Keratinocyte (primary cell): ENCODE data around the gene DDX52. TPM values are rescaled to one million over a fixed set of nuclear protein-coding genes. Genes with fewer than 3 reads are reported as not detected.
"Not testable (repeated sequence)": the region's sequence is repeated elsewhere in the genome, so short reads cannot be mapped to it uniquely, and the experiment has no call there.

ENCODE experiments used
- DNase-seq: peaks from one replicate; pipeline ENCODE4 v3.0.0-alpha.2; 2011; ENCODE audit warnings: low read depth, missing footprints, low spot score
- FAIRE-seq: peaks from 2 replicates; lab custom pipeline; 2011; peaks lifted over from hg19 to GRCh38; lab: Jason Lieb, UNC
- H2AFZ ChIP-seq: 2 replicates; pipeline ENCODE4 v1.6.0; 2012; ENCODE audit warnings: low read length, control low read depth, inconsistent platforms; ENCODE audit not compliant: control insufficient read depth
- H3K27ac ChIP-seq: 2 replicates; pipeline ENCODE4 v1.5.1; 2011; ENCODE audit warnings: low read length; ENCODE audit not compliant: control insufficient read depth, insufficient read depth
- H3K27me3 ChIP-seq: 3 replicates; pipeline ENCODE4 v1.6.0; 2011; ENCODE audit warnings: low read length; ENCODE audit not compliant: control insufficient read depth, insufficient read depth; ENCODE audit errors: extremely low read depth
- H3K36me3 ChIP-seq, 2 experiments: 2 replicates in 1 of 2; 3 replicates in 1 of 2; pipeline ENCODE4 v1.5.1; 2011; ENCODE audit warnings: low read length in 2 of 2, mild to moderate bottlenecking in 1 of 2; ENCODE audit not compliant: control insufficient read depth in 2 of 2, insufficient read depth in 2 of 2; ENCODE audit errors: extremely low read depth in 1 of 2
- H3K4me1 ChIP-seq: 3 replicates; pipeline ENCODE4 v1.5.1; 2011; ENCODE audit warnings: low read length; ENCODE audit not compliant: control insufficient read depth, insufficient read depth; ENCODE audit errors: extremely low read depth
- H3K4me2 ChIP-seq: 3 replicates; pipeline ENCODE4 v1.6.0; 2011; ENCODE audit warnings: low read depth, low read length; ENCODE audit not compliant: control insufficient read depth, insufficient read depth; ENCODE audit errors: extremely low read depth
- H3K4me3 ChIP-seq, 3 experiments: fragments of 200-600 bp in 1 of 3; sonication (generic) in 1 of 3; 2 replicates in 2 of 3; 3 replicates in 1 of 3; pipeline ENCODE4 v1.5.1; 2011 to 2016; ENCODE audit warnings: low read length in 3 of 3, mild to moderate bottlenecking in 3 of 3, control low read depth in 2 of 3, inconsistent platforms in 1 of 3, low read depth in 1 of 3, mixed read lengths in 1 of 3, mixed run types in 1 of 3, moderate library complexity in 1 of 3; ENCODE audit not compliant: control insufficient read depth in 2 of 3, insufficient read depth in 2 of 3; ENCODE audit errors: extremely low read depth in 1 of 3
- H3K79me2 ChIP-seq: 2 replicates; pipeline ENCODE4 v1.6.0; 2012; ENCODE audit warnings: low read length; ENCODE audit not compliant: control insufficient read depth, insufficient read depth
- H3K9ac ChIP-seq: 3 replicates; pipeline ENCODE4 v1.6.0; 2011; ENCODE audit warnings: low read length; ENCODE audit not compliant: control insufficient read depth, insufficient read depth; ENCODE audit errors: extremely low read depth
- H3K9me1 ChIP-seq: 3 replicates; pipeline ENCODE4 v1.6.0; 2011; ENCODE audit warnings: low read length; ENCODE audit not compliant: control insufficient read depth, insufficient read depth; ENCODE audit errors: extremely low read depth
- H3K9me3 ChIP-seq: 2 replicates; pipeline ENCODE4 v1.5.1; 2012; ENCODE audit warnings: low read depth, low read length; ENCODE audit not compliant: control insufficient read depth
- H4K20me1 ChIP-seq: 3 replicates; pipeline ENCODE4 v1.6.0; 2011; ENCODE audit warnings: low read length; ENCODE audit not compliant: control insufficient read depth, insufficient read depth; ENCODE audit errors: extremely low read depth
- EZH2 ChIP-seq: IDR thresholded peaks from one replicate; pipeline ENCODE4 v1.6.1; 2012; ENCODE audit warnings: inconsistent platforms, mild to moderate bottlenecking, low read length, moderate library complexity
- dilution Hi-C: fragments of 300-500 bp; cut with MboI; formaldehyde crosslinking; loops from one replicate; pipeline ENCODE4 v1.7.0; 2020; ENCODE audit warnings: low sequenced_read_pairs; ENCODE audit not compliant: extremely low pct_ligation_motif_present
- polyA plus RNA-seq, 5 experiments: library from polyadenylated mRNA; depleted of rRNA in 3 of 5; stranded (reverse) in 3 of 5; stranded (forward) in 1 of 5; unstranded in 1 of 5; fragments of >200 nt; gene quantifications; 1 replicate in 1 of 5; 2 replicates in 3 of 5; 3 replicates in 1 of 5; pipeline versions ENCODE4 v1.2.1 to v1.2.3, GENCODE V29; 2011 to 2012; ENCODE audit warnings: missing spikeins in 2 of 5, low read depth in 1 of 5, low replicate concordance in 1 of 5
- TF ChIP-seq, protein P1 (sequence below), 3 experiments: IDR thresholded peaks in 1 of 3; conservative IDR thresholded peaks in 1 of 3; optimal IDR thresholded peaks in 1 of 3; 2 replicates in 2 of 3; 3 replicates in 1 of 3; pipeline versions ENCODE3 to v1.5.1; 2011; ENCODE audit warnings: low read length in 3 of 3, mild to moderate bottlenecking in 3 of 3, moderate library complexity in 2 of 3, control low read depth in 1 of 3, inconsistent platforms in 1 of 3; ENCODE audit not compliant: insufficient read depth in 2 of 3; ENCODE audit errors: extremely low read depth in 1 of 3

The DDX52 gene
- polyA plus RNA-seq, 1 donor (not counting 4 experiments of a cell fraction or from before 2014, with no cell fraction given) = 21.8 TPM

DNA sequence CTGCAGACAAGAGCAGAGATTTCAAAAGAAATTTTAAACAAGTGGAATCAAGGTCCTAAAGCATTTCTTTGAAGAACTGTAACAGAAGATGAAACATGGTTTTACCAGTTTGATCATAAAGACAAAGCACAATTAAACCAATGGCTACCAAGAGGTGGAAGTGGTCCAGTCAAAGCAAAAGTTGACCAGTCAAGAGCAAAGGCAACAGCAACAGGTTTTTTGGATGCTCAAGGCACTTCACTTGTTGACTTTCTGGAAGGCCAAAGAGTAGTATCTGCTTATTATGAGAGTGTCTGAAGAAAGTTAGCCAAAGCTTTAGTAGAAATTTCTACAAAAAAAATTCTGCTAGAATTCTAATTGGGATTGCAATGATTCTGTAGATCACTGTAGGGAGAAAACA is 5.3 kb downstream of the DDX52 start:
- Histone ChIP-seq H4K20me1 (no peaks in the 10 kb centered on the region), H3K4me1 (no peaks in the 10 kb centered on the region), H3K4me2 (no peak overlapping the region), H3K4me3 (no peak overlapping the region), H3K27me3 (no peaks in the 10 kb centered on the region), H3K9ac (no peak overlapping the region), H3K9me1 (no peaks in the 10 kb centered on the region), H3K27ac (no peak overlapping the region), H3K79me2 (peaks cover 42% of the 10 kb centered on the region), H2AFZ (no peak overlapping the region), H3K36me3 (peaks cover 4 to 6% of the 10 kb centered on the region in 2 experiments), H3K9me3 (no peaks in the 10 kb centered on the region)
- DNase-seq (no peak), FAIRE-seq (no peak)
- TF ChIP-seq, protein P1, sequence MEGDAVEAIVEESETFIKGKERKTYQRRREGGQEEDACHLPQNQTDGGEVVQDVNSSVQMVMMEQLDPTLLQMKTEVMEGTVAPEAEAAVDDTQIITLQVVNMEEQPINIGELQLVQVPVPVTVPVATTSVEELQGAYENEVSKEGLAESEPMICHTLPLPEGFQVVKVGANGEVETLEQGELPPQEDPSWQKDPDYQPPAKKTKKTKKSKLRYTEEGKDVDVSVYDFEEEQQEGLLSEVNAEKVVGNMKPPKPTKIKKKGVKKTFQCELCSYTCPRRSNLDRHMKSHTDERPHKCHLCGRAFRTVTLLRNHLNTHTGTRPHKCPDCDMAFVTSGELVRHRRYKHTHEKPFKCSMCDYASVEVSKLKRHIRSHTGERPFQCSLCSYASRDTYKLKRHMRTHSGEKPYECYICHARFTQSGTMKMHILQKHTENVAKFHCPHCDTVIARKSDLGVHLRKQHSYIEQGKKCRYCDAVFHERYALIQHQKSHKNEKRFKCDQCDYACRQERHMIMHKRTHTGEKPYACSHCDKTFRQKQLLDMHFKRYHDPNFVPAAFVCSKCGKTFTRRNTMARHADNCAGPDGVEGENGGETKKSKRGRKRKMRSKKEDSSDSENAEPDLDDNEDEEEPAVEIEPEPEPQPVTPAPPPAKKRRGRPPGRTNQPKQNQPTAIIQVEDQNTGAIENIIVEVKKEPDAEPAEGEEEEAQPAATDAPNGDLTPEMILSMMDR (optimal IDR thresholded peaks at IDR 0.05 in 1 of 3, IDR thresholded peaks at IDR 0.05 in 1 of 3, conservative IDR thresholded peaks at IDR 0.05 in 1 of 3; ENCODE audit: extremely low read depth in 1 of 3, insufficient read depth in 2 of 3, low read length in 3 of 3) = no peak
- no peak for TF ChIP-seq EZH2
- dilution Hi-C loops = no loop called here

DNA sequence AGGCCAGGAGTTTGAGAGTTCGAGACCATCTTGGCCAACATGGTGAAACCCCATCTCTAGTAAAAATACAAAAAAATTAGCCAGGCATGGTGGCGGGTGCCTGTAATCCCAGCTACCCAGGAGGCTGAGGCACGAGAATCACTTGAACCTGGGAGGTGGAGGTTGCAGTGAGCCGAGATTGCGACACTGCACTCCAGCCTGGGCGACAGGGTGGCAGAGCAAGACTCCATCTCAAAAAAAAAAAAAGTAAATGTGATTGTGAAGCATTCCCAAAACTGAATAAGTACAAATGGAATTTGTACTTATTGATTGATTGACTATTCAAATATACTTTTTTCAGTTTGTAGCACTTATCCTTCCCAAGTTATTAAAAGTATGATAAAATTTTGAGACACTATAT is 26.8 kb downstream of the DDX52 start:
- not testable (repeated sequence) for DNase-seq

GRCh38 chr17:37614823-37615222 is 28.4 kb downstream of the DDX52 start:
- peak overlapping the region; percentile 61 for H3K4me2 ChIP-seq
- no peaks in the 10 kb centered on the region for H3K9me3 ChIP-seq
- no peaks in the 10 kb centered on the region for H3K79me2 ChIP-seq
- H3K9me1 ChIP-seq = peaks cover 3% of the 10 kb centered on the region
- H4K20me1 ChIP-seq = no peaks in the 10 kb centered on the region
- no peak overlapping the region for H3K4me3 ChIP-seq
- DNase-seq (no peak), FAIRE-seq (no peak)
- H2AFZ ChIP-seq = no peak overlapping the region
- H3K4me1 ChIP-seq = peaks cover 14% of the 10 kb centered on the region
- H3K9ac ChIP-seq = peak overlapping the region; percentile 43
- peak overlapping the region; percentile 85 for H3K27ac ChIP-seq
- H3K36me3 ChIP-seq = peaks cover 1 to 11% of the 10 kb centered on the region in 2 experiments
- dilution Hi-C loops = no loop called here
- TF ChIP-seq EZH2 = no peak
- TF ChIP-seq, protein P1 (optimal IDR thresholded peaks at IDR 0.05 in 1 of 3, IDR thresholded peaks at IDR 0.05 in 1 of 3, conservative IDR thresholded peaks at IDR 0.05 in 1 of 3; ENCODE audit: extremely low read depth in 1 of 3, insufficient read depth in 2 of 3, low read length in 3 of 3) = no peak
- no peaks in the 10 kb centered on the region for H3K27me3 ChIP-seq

More for the DNA sequence above, 26.8 kb downstream of the DDX52 start:
- H3K4me2 ChIP-seq, H3K79me2 ChIP-seq, H4K20me1 ChIP-seq, H3K27me3 ChIP-seq, H3K4me3 ChIP-seq, H3K9me1 ChIP-seq, H3K27ac ChIP-seq, H3K9ac ChIP-seq, H2AFZ ChIP-seq, FAIRE-seq, H3K9me3 ChIP-seq, dilution Hi-C loops: not testable (repeated sequence)
- Histone ChIP-seq H3K36me3 (peaks cover 4 to 18% of the 10 kb centered on the region in 2 experiments), H3K4me1 (peaks cover 12% of the 10 kb centered on the region)
